Glutamatergic neuron (in vitro differentiated cells): ENCODE measurements around the gene LYRM4. TPM values are rescaled to one million over a fixed set of nuclear protein-coding genes. Genes with fewer than 3 reads are reported as not detected.

Experiments
- DNase-seq: peaks from one replicate; pipeline ENCODE4 v3.0.0; 2022
- H3K27ac Mint-ChIP-seq: one replicate; pipeline ENCODE4 v1.8.0; 2020; ENCODE audit warnings: mild to moderate bottlenecking, mixed read lengths, inconsistent platforms; ENCODE audit not compliant: unreplicated experiment
- H3K27me3 Mint-ChIP-seq: one replicate; pipeline ENCODE4 v1.8.0; 2020; ENCODE audit warnings: mild to moderate bottlenecking, moderate library complexity, mixed read lengths, inconsistent platforms; ENCODE audit not compliant: unreplicated experiment
- H3K36me3 Mint-ChIP-seq: one replicate; pipeline ENCODE4 v1.8.0; 2020; ENCODE audit warnings: mild to moderate bottlenecking, mixed read lengths, inconsistent platforms; ENCODE audit not compliant: unreplicated experiment
- H3K4me1 Mint-ChIP-seq: one replicate; pipeline ENCODE4 v1.8.0; 2020; ENCODE audit warnings: mild to moderate bottlenecking, low read depth, mixed read lengths, inconsistent platforms; ENCODE audit not compliant: unreplicated experiment
- H3K4me3 Mint-ChIP-seq: one replicate; pipeline ENCODE4 v1.8.0; 2020; ENCODE audit warnings: mild to moderate bottlenecking, mixed read lengths, inconsistent platforms; ENCODE audit not compliant: unreplicated experiment
- H3K9me3 Mint-ChIP-seq: one replicate; pipeline ENCODE4 v1.8.0; 2020; ENCODE audit warnings: mild to moderate bottlenecking, moderate library complexity, mixed read lengths, inconsistent platforms; ENCODE audit not compliant: unreplicated experiment
- total RNA-seq: library from RNA; stranded (reverse); fragmentation: NEBNext Ultra II Directional; extraction: Animal tissue kit (Norgen Biotek cat#: 25700); gene quantifications from one replicate; pipeline ENCODE4 v1.2.1, GENCODE V29; 2021; ENCODE audit not compliant: unreplicated experiment
- TF ChIP-seq, protein P1 (sequence below): fragments of 200-600 bp; sonication (generic); IDR thresholded peaks from one replicate; pipeline ENCODE4 v1.5.0; 2021; ENCODE audit not compliant: partially characterized antibody, unreplicated experiment

Gene LYRM4
- total RNA-seq, 1 donor from 2014 or later, result 29.5 TPM

DNA sequence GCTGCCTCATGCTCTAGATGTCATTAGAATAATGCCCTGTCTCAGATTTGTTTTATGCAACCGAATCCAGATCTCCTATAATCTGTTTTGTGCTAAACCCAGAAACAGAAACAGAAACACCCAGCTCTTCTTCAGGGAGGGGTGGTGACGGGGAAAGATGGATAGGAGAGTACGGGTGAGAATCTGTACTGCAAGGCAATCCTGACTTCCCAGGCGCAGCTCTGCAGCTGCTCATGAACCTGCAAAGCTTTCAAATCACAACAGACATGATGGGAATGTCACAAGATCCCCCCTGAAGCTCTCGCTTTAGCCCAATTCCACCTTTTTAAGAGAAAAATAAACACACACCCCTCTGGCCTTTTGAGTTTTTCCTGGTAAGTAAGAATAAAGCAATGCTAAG is 104.1 kb downstream of the LYRM4 start:
- no peak for DNase-seq
- no peak overlapping the region for H3K27ac Mint-ChIP-seq
- TF ChIP-seq, protein P1, sequence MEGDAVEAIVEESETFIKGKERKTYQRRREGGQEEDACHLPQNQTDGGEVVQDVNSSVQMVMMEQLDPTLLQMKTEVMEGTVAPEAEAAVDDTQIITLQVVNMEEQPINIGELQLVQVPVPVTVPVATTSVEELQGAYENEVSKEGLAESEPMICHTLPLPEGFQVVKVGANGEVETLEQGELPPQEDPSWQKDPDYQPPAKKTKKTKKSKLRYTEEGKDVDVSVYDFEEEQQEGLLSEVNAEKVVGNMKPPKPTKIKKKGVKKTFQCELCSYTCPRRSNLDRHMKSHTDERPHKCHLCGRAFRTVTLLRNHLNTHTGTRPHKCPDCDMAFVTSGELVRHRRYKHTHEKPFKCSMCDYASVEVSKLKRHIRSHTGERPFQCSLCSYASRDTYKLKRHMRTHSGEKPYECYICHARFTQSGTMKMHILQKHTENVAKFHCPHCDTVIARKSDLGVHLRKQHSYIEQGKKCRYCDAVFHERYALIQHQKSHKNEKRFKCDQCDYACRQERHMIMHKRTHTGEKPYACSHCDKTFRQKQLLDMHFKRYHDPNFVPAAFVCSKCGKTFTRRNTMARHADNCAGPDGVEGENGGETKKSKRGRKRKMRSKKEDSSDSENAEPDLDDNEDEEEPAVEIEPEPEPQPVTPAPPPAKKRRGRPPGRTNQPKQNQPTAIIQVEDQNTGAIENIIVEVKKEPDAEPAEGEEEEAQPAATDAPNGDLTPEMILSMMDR, result no peak
- no peaks in the 10 kb centered on the region for H3K27me3 Mint-ChIP-seq
- H3K9me3 Mint-ChIP-seq, result no peaks in the 10 kb centered on the region
- no peaks in the 10 kb centered on the region for H3K36me3 Mint-ChIP-seq
- peaks cover 4% of the 10 kb centered on the region for H3K4me1 Mint-ChIP-seq
- no peak overlapping the region for H3K4me3 Mint-ChIP-seq

DNA sequence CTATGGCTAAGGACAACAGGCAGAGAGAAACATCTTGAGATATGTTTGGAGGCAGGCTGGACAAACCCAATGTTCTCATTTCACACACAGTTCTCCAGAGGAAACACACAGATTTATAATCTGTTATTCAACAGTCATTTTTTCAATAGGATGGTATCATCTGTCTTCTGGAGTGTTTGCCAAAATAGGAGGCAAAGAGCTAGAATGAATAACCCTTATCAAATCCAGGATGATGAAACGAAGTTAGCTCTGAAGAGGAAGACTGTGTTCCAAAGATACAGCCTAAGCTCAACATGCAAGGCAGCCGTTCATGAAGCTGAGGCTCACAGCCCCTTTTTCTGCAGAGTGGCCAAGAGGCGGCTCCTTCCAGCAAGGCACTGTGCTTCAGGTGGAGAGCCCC is 104.8 kb downstream of the LYRM4 start:
- DNase-seq, result no peak
- Mint-ChIP-seq H3K4me3 (no peak overlapping the region), H3K27me3 (no peaks in the 10 kb centered on the region), H3K36me3 (no peaks in the 10 kb centered on the region), H3K27ac (no peak overlapping the region), H3K9me3 (no peaks in the 10 kb centered on the region), H3K4me1 (peaks cover 4% of the 10 kb centered on the region)
- TF ChIP-seq, protein P1, result no peak

DNA sequence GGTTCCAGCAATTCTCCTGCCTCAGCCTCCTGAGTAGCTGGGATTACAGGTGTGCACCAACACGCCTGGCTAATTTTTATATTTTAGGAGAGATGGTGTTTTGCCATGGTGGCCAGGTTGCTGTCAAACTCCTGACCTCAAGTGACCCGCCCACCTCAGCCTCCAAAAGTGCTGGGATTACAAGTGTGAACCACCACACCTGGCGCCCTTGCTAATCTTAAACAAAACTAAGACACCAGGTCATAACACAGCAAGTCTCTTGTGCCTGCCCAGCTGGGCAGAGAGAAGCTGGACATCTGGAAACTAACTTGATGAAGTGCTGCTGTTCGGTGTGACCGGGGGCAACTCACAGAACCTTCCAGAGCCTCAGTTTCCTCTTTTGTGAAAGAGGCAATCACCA is 107.6 kb downstream of the LYRM4 start:
- Mint-ChIP-seq H3K36me3 (no peaks in the 10 kb centered on the region), H3K4me1 (peaks cover 4% of the 10 kb centered on the region), H3K4me3 (no peak overlapping the region), H3K27ac (no peak overlapping the region), H3K9me3 (no peaks in the 10 kb centered on the region), H3K27me3 (no peaks in the 10 kb centered on the region)
- TF ChIP-seq, protein P1, result no peak
- no peak for DNase-seq

DNA sequence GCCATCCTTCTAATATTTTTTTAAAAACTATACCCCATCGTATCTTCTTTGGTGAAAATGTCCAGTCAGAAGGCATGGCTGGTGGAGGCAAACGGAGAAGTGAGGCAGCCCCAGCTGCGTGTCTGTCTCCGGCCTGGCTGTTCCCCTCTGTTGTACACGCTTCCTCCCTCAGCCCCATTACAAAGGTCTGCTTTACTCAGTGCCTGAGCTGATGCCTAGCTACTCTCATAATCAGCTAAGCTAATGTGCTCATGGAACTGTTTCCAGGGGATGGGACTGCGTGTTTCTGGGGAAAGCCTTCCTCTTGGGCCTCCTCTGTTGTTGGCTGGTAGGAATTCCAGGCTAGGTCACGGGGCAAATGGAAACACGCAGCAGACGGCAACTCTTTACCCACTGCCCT is 108.3 kb downstream of the LYRM4 start:
- no peaks in the 10 kb centered on the region for H3K27me3 Mint-ChIP-seq
- TF ChIP-seq, protein P1, result no peak
- H3K27ac Mint-ChIP-seq, result no peak overlapping the region
- no peak overlapping the region for H3K4me3 Mint-ChIP-seq
- H3K4me1 Mint-ChIP-seq, result peaks cover 4% of the 10 kb centered on the region
- no peak for DNase-seq
- H3K36me3 Mint-ChIP-seq, result no peaks in the 10 kb centered on the region
- no peaks in the 10 kb centered on the region for H3K9me3 Mint-ChIP-seq

DNA sequence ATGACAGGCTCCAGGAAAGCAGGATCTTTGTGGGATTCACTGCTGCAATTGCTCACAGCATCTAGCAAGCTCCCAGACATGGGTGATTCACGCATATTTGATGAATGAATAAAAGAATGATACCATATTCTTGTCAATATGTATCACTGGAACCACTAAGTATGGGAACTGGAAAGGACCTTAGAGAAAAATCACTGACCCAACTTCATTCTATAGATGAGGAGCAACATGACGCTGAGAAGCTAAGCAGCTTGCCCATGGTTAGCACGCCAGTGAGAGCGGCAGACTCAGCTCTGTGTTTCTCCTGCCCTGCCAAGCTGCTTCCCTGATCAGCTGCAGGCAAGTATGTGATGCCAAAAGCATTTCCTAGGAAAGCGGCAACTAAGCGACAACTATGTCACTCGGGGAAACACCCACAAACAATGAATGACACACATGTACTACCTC is 108.8 kb downstream of the LYRM4 start:
- Mint-ChIP-seq H3K4me1 (peaks cover 4% of the 10 kb centered on the region), H3K27ac (no peak overlapping the region), H3K27me3 (no peaks in the 10 kb centered on the region), H3K4me3 (no peak overlapping the region), H3K9me3 (no peaks in the 10 kb centered on the region), H3K36me3 (no peaks in the 10 kb centered on the region)
- DNase-seq, result no peak
- TF ChIP-seq, protein P1, result no peak
